GM18507 (cell line): ENCODE measurements around the gene COX8C.
A peak's percentile ranks its signal among the peaks of the same experiment; 100 is the strongest.

Experiments used
- DNase-seq: peaks from one replicate; pipeline ENCODE4 v3.0.0; 2011; ENCODE audit warnings: low read depth; ENCODE audit not compliant: insufficient read length; ENCODE audit errors: extremely low spot score
- FAIRE-seq: peaks from 2 replicates; lab custom pipeline; 2011; peaks lifted over from hg19 to GRCh38; lab: Jason Lieb, UNC

Gene COX8C

GRCh38 chr14:93319494-93319893, 27.5 kb upstream of the COX8C start:
- FAIRE-seq (no peak), DNase-seq (no peak)

- FAIRE-seq, result peak; percentile 77
- no peak for DNase-seq
Measured at GRCh38 chr14:93319958-93320357, 27.0 kb upstream of the COX8C start.

- FAIRE-seq, result no peak
- DNase-seq, result no peak
Measured at GRCh38 chr14:93320489-93320888, 26.5 kb upstream of the COX8C start.

DNA sequence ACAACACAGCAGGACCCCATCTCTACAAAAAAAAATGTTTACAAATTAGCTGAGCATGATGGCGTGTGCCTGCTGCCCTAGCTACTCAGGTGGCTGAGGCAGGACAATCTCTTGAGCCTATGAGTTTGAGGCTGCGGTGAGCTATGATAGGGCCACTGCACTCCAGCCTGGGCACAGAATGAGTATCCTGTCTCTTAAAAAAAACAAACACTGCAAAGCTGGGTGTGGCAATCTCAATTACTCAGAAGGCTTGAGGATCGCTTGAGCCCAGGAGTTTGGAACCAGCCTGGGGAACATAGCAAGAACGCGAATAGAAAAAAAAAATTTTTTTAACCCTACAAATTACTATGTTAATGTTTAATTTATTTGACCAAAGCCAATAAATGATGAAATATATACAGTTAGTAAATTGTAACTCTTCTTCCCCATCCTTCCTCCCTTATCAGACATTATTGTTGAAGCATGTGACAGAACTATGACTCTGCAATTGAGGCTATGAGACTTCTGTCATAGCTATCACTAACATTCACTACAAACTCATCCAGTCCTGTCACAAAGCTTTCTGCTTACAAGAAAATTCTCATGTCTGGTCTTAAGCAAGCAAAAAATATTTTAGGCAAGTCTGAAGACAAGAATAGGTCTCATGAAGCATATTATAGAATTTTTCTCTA, 23.9 kb upstream of the COX8C start:
- no peak for DNase-seq
- peak; percentile 44 for FAIRE-seq

DNA sequence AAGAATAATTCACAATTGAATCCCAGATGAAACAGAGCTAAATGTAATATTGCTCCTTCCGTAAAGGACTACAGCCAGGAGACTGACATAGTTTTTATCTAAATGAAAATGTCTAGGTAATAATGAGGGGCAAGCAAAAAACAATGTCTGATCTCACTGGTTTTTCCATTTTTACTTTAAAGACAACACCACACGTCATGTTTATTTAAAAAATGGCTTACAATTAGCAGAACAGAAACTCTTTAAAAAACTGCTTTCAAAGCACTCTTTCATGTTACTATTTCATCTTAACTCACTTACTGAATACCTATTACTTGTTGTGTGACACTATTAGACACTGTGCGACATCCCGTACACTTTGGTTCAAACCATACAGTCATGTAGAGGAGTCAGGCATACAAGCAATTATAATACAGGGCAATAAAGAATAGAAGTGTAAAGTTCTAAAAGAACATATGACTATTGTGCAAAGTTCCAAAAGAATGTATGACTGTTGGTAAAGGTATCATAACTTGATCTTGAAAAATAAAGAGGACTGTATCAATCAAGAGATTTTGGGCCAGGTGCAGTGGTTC, 23.3 kb upstream of the COX8C start:
- DNase-seq, result no peak
- peak; percentile 26 for FAIRE-seq

DNA sequence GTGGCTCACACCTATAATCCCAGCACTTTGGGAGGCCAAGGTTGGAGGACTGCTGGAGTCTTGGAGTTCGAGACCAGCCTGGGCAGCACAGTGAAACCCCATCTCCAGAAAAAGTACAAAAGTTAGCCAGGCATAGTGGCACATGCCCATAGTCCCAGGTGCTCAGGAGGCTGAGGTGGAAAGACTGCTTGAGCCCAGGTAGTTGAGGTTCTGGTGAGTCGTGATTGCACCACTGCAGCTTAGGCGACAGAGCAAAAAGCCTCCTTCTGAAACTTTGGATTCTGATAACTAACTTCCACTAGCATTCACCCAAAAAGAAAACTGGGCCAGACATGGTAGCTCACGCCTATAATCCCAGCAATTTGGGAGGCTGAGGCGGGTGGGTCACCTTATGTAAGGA, 20.8 kb upstream of the COX8C start:
- FAIRE-seq (no peak), DNase-seq (no peak)

- DNase-seq (no peak), FAIRE-seq (no peak)
Measured at GRCh38 chr14:93328546-93328945, 18.4 kb upstream of the COX8C start.

DNA sequence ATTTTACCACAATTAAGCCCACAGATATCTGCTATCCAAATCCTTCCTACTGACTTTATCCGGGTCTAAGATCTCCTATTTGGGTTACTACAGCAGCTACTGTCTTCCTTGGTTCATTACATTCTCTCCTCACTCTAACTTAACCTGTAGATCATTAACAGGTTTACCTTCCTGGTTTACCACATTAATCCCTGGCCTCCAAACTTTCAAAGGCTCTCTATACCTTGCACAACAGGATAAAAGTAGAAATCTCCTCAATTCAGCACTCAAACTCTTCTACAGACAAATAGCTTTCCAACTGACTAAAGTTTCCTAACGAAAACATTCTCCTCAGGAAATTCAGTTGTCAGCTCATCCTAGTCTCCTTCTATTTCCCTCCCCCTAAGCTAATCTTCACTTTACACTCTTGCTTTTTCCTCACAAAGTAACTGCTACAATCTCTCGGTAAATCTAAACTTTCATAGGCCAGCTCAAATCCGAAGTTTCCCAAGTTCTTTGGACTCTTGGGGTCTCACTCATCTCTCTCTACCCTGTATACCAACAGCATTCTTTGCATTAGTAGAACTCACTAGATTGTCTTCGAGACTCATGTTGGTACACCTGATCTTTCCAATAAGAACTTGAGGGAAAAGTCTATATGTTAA, 16.9 kb upstream of the COX8C start:
- DNase-seq, result no peak
- FAIRE-seq, result peak; percentile 59

GRCh38 chr14:93330609-93331000, 16.4 kb upstream of the COX8C start:
- DNase-seq (no peak), FAIRE-seq (no peak)

DNA sequence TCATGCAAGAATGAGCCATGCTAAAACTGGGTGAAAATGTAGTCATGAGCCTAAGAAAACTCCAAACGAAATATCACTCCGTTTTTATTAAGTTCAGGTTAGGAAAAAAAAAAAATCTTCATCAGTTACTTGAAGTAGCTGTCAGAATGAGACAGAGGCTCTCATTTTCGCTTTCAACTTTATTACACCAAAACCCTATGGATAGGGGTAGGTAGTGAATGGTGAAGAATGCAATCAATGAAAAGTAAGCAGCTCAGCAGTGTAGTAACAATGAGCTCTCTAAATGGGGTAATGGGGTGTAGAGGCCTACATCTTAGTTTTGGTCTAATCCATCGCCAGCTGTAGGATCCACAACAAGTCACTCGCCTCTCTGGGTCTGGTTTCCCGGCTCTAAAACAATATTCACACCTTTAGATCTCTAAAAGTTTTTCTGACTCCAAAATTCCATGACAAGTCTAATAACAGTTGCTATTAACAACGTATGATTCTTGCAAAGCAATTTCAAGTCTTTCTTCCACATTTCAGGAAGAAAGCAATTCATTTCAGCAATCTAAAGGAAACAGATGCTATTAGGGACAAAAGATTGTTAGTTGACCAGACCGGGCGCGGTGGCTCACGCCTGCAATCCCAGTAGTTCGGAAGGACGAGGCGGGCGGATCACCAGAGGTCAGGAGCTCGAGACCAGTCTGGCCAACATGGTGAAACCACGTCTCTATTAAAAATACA, 15.8 kb upstream of the COX8C start:
- DNase-seq, result no peak
- FAIRE-seq, result peak; percentile 73

GRCh38 chr14:93331728-93332396, 15.1 kb upstream of the COX8C start:
- no peak for DNase-seq
- peak; percentile 5 for FAIRE-seq

DNA sequence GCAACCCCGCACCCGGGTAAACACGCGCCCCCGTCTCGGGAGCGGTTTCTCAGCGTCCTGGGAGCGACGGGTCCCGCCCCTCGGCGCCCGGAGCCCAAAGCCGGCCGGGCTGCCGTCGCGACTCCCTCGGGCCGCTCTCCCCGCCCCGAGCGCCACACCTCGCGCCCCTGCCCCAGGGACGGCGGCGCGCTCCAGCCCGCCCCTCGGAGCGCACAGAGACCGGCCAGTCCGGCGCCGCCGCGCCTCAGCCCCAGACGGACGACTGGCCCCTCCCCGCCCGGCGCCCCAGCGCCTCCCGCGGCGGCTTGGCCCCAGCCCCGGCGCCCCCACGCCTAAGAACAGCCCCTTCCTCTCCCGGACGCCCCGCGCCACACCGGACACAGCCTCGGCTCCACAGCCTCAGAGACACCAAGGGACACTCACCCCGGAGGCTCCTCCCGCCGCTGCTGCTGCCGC, 14.6 kb upstream of the COX8C start:
- DNase-seq, result peak; percentile 17
- no peak for FAIRE-seq

DNA sequence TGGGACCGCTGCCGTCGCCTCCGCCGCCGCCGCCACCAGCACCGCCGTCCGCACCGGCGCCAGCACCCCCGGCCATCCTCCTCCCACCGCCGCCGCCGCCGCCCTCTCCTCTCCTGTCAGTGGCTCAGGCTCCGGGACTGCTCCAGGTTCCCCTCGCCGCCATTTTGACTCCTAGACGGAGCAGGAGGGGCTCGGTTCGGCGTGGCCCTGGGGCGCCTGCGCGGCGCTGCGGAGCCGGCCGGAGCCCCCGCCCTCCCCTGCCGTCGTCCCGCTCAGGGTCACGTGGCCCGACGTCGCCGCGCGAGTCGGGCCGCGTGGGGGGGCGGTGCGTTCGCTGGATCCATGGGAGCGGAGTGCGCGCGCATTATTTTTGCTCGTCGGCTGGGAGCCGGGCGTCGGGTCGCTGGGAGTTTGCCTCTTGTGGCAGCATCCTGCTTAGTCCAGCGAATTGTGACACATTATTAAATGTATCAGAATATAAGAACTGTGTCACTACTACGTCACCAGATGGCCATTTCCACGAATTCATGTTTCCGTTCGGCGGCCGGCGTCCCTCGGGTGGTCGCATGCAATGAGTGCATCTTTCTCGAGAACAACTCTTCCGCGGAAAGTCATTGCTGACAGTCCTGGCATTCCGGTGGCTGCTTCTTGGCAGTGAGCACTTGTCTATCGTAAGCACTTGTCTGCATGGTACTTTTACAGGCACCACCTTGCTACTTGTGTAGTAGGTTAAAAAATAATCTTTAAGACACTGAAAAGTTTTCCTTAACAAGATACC, 13.9 kb upstream of the COX8C start, which contains the start of gene BTBD7:
Gene BTBD7, minus strand, starts transcription at position 184 of the 778 bp plus-strand sequence. CDS start 36,985 bp downstream, outside the sequence.
- peak; percentile 92 for FAIRE-seq
- peak; percentile 92 for DNase-seq

DNA sequence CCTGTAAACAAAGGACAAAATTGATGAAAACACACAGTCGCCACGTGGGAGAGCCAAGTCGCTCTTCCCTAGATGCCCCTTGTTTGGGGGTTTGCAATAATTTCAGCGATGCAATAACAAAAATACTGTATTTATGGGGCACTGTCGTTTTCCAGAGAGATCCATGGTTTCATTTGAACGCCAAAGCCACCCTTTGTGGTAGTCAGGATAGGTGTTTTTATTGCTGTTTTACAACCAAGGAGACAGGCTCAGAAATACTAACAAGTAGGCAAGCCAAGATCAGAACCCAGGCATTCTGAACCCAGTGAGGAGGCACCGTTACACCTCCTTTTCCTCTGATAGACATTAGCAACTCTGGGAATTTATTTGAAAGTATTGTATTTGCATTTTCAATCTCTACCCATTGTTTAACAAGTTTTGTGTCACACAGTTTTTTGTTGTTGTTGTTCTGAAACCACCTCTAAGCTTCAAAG, 13.3 kb upstream of the COX8C start:
- no peak for FAIRE-seq

DNA sequence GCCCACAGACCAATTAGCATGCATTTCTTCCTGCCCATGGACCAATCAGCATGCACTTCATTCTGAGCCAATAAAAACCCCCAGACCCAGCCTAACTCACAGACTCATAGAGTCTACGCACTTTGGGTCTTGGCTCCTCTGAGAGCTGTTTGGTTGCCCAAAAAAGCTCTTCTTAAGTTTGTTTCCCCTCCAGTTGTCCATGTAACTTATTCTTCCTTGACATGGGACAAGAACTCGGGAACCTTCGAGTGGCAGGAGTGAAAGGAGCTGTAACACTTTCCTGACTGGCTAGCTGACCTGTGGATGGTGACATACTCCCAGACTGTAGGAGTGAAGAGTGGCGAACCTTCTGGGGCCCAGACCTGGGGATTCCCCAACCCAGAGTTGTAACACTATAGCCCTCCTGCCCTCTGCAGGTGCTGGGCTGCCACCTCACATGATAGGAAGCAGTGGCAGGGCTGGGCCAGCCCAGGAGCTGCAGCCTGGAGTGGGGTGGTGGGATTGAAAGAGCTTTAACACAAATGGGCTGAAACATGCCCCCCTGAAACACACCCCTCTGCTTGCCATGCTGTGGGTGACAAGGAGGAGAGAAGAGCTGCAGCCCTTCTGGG, 9.7 kb upstream of the COX8C start:
- FAIRE-seq (no peak), DNase-seq (no peak)

More for the DNA sequence above, 13.3 kb upstream of the COX8C start:
- DNase-seq, result no peak

GRCh38 chr14:93337884-93338283, 9.1 kb upstream of the COX8C start:
- FAIRE-seq (no peak), DNase-seq (no peak)

- no peak for DNase-seq
Measured at GRCh38 chr14:93343266-93343665, 3.7 kb upstream of the COX8C start.

GRCh38 chr14:93343797-93344196, 3.2 kb upstream of the COX8C start:
- DNase-seq (no peak), FAIRE-seq (no peak)

More at GRCh38 chr14:93343266-93343665, 3.7 kb upstream of the COX8C start:
- FAIRE-seq, result no peak
